GM12875 (cell line): Measurements from ENCODE around the gene ELOVL6.

Source experiments
- H3K4me3 ChIP-seq: one replicate; pipeline ENCODE4 v1.5.1; 2011; ENCODE audit warnings: low read depth, low read length, control low read depth
- TF ChIP-seq, protein P1 (sequence below): IDR thresholded peaks from 2 replicates; pipeline ENCODE4 v1.5.1; 2011; ENCODE audit warnings: low read depth, mild to moderate bottlenecking, control low read depth, inconsistent platforms, low read length, moderate library complexity, borderline replicate concordance; ENCODE audit not compliant: insufficient read depth

The ELOVL6 gene

GRCh38 chr4:110032603-110033002 is 165.8 kb downstream of the ELOVL6 start:
- TF ChIP-seq, protein P1, sequence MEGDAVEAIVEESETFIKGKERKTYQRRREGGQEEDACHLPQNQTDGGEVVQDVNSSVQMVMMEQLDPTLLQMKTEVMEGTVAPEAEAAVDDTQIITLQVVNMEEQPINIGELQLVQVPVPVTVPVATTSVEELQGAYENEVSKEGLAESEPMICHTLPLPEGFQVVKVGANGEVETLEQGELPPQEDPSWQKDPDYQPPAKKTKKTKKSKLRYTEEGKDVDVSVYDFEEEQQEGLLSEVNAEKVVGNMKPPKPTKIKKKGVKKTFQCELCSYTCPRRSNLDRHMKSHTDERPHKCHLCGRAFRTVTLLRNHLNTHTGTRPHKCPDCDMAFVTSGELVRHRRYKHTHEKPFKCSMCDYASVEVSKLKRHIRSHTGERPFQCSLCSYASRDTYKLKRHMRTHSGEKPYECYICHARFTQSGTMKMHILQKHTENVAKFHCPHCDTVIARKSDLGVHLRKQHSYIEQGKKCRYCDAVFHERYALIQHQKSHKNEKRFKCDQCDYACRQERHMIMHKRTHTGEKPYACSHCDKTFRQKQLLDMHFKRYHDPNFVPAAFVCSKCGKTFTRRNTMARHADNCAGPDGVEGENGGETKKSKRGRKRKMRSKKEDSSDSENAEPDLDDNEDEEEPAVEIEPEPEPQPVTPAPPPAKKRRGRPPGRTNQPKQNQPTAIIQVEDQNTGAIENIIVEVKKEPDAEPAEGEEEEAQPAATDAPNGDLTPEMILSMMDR: no peak
- H3K4me3 ChIP-seq: no peak overlapping the region

GRCh38 chr4:110025718-110026117 is 172.7 kb downstream of the ELOVL6 start:
- H3K4me3 ChIP-seq: no peak overlapping the region
- TF ChIP-seq, protein P1: no peak

- no peak overlapping the region for H3K4me3 ChIP-seq
- TF ChIP-seq, protein P1: no peak
Observed at GRCh38 chr4:110025056-110025455, 173.4 kb downstream of the ELOVL6 start.

DNA sequence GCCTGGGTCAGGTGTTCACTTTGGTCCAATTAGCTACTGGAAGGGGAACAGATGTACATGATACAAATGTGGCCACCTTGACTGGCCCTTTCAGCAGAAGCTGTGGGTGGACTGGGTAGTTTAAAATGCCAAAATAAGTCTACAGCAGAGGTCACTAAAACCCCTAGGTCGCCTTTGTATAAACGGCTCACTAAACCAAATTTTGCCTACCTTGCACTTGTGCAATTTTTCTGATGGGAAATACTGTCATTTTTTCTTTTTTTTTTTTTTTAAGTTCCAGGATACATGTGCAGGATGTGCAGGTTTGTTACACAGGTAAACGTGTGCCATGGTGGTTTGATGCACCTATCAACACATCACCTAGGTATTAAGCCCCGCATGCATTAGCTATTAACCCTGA is 176.0 kb downstream of the ELOVL6 start:
- TF ChIP-seq, protein P1: no peak
- no peak overlapping the region for H3K4me3 ChIP-seq

DNA sequence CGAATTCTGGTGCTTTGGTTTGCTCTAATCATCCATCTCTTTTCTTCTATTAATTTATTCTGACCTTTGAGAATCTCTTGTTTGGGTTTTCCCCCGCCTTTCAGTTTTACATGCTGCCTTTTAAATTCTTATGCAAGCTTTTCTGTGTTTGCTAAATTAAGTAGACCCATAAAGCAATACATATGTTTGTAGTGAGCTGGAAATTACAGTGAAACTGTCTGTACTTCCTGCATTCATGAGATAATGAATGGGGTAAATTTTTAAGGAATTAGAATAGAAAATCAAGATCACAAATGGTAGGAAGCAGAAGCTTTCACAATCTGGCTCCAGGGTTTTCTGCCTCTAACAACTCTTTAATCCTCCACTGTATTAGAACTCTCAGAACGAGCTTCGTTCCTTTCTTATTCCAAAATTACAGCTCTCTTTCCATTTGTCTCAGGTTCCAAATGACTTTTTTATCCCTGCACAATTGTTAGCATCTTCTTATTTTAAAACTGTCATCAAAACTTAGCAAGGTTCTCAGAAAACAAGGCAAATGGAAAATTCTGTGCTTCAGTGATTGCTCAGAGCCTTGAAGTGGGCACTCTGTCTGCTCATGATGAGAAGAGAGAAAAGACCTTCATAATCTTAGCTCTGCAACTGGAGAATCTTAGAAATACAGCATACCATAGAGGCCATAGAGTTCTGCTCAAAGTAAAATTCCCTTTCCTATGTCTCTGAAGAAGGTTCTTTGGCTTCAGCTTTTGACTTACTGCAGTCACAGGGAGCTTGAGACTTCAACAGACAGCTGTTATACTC is 177.6 kb downstream of the ELOVL6 start:
- TF ChIP-seq, protein P1: no peak
- no peak overlapping the region for H3K4me3 ChIP-seq

DNA sequence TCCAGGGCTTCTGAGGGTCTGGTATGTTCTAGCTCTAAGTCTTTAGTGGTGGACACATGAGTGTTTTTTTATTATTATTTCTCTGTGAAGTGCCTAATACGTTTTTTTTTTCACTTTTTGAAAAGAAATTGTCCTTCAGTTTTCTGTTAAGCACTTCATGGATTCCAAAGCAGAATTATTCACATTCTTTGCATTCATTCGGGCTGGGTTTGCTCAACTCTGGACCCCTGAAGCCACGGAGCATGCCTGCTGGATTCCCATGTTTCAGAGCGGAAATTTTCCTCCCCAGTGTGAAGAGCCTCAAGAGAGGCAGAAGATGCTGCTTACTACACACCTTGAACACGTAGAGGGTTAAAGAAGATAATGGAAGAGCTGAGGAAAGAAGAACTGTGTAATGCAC is 178.3 kb downstream of the ELOVL6 start:
- TF ChIP-seq, protein P1: no peak
- no peak overlapping the region for H3K4me3 ChIP-seq

- no peak overlapping the region for H3K4me3 ChIP-seq
Observed at GRCh38 chr4:110019153-110019552, 179.3 kb downstream of the ELOVL6 start.

More at GRCh38 chr4:110019153-110019552, 179.3 kb downstream of the ELOVL6 start:
- TF ChIP-seq, protein P1: no peak
